ENCODE results near the gene GART. TPM values are rescaled to one million over a fixed set of nuclear protein-coding genes. Genes with fewer than 3 reads are reported as not detected.

Gene GART
- total RNA-seq, result 94.7 TPM

DNA sequence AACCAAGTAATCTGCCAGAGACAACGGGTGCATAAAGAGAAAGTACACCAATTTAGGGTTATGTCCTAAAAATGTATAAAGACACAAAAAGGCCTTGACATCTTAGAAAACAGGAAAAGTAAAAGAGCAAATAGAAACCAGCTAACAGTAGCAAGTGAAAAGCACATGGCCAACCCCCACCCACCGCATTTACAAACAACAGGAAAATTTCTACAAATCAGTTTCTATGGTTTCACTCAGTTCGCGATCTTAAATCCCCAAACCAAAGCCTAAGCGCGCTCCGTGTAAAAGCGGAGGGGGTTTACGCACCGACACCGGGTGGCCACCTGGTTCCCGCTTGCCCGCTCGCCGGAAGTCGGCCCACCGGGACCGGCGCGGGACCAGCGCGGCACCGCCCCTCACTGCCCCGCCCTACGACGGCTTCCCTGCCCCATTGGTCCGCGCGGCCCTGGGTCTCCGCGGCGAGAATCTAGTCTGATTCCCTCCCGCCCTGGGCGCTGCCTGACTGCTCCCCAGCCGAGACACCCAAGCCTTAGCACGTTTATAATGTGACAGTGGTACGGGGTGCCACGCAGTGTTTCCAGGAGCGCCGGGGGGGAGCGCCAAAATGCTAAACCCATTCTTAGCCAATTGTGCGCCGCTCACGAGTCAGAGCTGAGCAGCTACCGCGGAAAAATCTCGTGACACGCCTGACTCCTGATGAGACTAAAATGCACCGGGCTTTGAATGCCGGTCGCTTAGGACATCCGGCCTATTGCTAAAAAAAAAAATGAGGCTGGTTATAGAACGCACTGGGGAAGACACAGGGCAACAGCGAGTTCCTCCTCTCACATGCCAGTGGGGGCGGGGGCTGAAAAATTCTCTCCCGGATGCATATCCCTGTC, at the start of gene GART:
Gene GART (minus strand): TSS at position 362 of the 884 bp plus-strand sequence. CDS start 2,802 bp downstream, outside the sequence.

DNA sequence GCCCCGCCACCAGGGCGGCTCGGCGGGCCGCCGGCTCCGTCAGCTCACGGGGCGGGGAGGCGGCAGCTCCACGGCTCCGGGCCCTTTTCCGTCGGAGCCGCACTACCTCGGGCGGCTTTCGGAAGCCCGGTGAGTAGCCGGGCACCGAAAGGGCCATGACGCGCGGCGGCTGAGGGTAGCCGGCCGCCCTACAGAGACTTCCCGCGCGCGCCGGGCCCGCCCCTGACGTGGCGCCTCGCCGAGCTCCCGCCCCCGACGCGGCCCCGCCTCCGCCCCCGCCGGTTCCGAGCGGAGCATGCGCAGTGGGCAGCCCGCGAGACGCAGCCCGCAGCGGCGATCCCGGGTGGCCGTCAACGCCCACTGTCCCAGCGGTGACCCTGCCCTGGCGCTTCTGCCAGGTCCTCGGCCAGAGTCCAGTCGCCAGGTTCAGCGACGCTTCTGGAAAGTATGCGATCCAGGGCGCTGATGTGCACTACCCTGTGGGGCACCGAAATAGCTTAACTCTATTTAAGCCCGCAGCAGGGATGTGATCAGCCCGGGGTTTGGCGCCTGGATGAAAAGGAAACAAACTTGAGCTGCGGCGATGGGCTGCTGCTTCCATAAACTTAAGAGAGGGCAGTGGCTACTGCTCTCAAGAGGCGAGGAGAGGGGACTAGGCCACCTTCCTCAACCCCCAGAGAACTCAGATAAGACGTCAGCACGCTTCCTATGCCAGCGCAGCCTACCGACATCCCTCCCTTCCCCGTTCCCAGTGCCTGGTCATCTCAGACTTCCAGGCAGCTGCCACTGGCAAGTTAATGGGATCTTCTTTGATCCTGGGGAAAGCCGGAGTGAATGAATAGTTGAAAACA, 46.8 kb upstream of the GART start, which contains the start of gene DONSON:
Gene DONSON (minus strand): TSS at position 200 of the 851 bp plus-strand sequence. CDS start 43 bp downstream, at position 157.

DNA sequence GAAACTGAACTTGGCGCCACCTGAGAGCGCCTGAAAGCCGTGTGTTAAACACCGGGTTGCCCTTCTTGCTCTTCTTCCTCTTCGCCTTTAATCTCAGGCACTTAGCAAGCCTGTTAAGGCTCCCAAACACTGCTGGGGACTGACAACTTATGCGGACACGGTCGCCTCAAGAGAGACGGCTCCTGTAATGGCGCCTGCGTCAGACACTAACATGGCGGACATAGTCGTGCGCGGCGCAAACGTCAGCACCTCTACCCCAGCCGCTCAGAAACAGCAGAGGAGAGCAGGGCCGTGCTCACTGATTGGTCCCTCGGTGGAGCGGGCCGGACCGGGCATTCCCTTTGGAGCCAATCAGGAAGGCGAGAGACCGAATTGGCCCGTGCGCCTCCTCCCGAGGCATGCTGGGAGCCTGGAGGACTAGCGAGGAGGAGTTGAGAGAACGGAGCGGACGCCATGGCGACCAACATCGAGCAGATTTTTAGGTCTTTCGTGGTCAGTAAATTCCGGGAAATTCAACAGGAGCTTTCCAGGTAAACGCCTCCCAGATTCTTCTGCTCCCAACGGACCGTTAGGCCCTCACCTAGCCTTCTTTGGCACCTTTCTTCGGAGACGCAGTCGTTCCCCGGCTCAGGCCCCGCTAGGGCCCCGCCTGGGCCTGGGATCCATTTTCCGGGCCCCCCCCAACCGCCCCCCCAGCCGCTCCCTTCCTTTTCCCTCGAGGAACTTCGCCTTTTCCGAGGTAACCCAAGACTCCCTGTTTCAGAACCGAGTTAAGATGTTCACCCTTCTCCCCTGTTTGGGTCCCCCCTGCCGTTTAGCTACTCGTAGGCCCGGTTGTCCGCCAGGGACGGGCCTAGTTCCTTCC, 955 bp upstream of the GART start, which contains the start of gene SON:
Gene SON (plus strand): TSS at position 399 of the 865 bp plus-strand sequence. CDS start 55 bp downstream, at position 454.

DNA sequence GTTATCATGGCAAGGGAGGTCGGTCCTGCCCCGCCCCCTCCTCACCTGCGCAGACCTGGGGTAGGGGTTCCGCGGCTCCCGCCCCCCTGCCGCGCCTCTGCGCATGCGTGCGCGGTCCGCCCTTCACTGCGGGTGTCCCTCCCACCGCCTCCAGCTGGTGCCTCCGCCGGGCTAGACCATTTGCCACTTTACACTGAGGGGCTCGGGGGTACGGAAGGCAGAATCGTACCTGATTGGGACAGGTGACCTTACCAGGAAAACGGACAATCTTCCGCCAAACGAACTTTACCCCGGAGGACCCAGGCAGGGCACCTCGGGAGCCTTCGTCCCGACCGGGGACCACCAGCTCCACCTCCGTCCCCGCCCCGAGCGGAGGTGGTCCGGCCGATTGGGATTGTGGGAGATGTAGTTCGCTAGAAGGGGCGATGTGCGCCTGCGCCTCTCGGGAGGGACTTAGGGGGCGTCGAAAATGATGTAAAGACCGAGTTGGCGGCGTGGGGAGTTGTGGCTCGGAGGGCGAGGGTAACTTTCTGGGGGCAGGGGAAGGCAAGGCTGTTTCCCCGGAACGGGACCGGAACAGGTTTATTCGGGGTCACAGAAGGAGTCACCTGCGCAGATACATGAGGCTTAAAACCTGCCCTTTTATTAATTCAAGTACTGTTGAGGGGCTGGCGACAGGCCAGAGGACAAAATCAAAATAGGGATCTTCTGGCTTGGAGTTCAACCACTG, 50.4 kb downstream of the GART start, which contains the start of gene DNAJC28:
Gene DNAJC28 (minus strand): TSS at position 344 of the 730 bp plus-strand sequence. CDS start 2,323 bp downstream, outside the sequence.

DNA sequence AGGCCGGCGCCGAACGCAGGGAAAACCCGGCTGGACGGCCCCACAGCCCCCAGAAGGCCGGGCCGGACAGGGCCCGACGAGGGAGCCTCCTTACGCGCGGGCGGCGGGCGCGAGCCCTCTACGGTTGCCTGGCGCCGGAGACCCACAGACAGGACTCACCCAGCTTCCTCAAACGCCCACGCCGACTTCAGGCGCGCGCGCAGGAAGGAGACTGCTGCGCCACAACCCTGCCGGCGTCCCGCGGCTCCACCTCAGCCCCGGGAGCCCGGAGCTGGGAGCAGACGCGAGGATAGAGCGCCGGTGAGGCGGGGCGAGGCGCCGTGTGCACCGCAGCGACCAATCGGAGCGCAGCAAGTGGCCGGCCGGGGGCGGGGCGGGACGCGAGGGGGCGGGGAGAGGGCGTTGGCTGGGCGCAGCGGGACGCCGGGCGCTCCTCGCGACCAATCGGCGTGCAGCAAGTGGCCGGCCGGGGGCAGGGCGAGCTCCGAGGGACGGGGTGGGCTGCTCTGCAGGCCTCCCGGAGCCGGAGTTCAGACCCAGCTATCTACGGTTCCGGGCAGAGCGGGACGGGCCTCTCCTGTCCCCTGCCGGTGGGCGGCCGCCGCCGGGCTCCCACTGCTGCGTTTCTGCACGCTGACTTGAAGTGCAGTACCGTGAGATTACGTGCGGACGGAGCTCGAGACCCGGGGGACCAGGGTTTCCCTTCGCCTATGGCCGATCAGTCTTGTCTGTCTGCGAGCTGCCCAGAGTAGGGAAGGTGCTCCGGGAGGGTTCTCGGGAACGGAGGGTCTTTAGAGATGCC, 62.0 kb downstream of the GART start, which contains the start of gene TMEM50B:
Gene TMEM50B (minus strand): TSS at position 296 of the 802 bp plus-strand sequence. CDS start 11,089 bp downstream, outside the sequence.

Other genes with a start within 250 kb of the GART start
- gene IFNAR1, start 217.1 kb downstream of the GART start, total RNA-seq, result 51.9 TPM
- 53.1 TPM for gene IFNGR2, start 138.7 kb downstream of the GART start, total RNA-seq
- gene TMEM50B, start 62.1 kb downstream of the GART start, total RNA-seq, result 87.6 TPM
- 3.2 TPM for gene DNAJC28, start 50.4 kb downstream of the GART start, total RNA-seq
- gene SON, start 921 bp upstream of the GART start, total RNA-seq, result 373 TPM
- gene DONSON, start 46.6 kb upstream of the GART start, total RNA-seq, result 18.5 TPM
- gene CRYZL1, start 99.6 kb upstream of the GART start, total RNA-seq, result 80.0 TPM
- gene ITSN1, start 100.4 kb upstream of the GART start, total RNA-seq, result 121 TPM